Measurements from ENCODE around the gene ZNF775.

ZNF775 gene

GRCh38 chr7:150351587-150352194 lies 27.4 kb upstream of the ZNF775 start:
- H3K4me2 ChIP-seq (ENCODE audit: insufficient read depth, low read length) = no peak overlapping the region
- H2AFZ ChIP-seq (ENCODE audit: low read depth, low read length) = no peak overlapping the region
- H3K9me3 ChIP-seq (ENCODE audit: insufficient read depth, low read length, severe bottlenecking) = no peaks in the 10 kb centered on the region
- peaks cover 3% of the 10 kb centered on the region for H3K79me2 ChIP-seq (ENCODE audit: insufficient read depth, low read length)
- no peak for TF ChIP-seq CTCF (IDR thresholded peaks at IDR 0.05; ENCODE audit: borderline replicate concordance, extremely low read depth, low read length, poor library complexity, severe bottlenecking)
- no peak for TF ChIP-seq EZH2 (IDR thresholded peaks at IDR 0.05; ENCODE audit: borderline replicate concordance, low read depth, low read length, severe bottlenecking)
- no peaks in the 10 kb centered on the region for H3K27me3 ChIP-seq (ENCODE audit: insufficient read depth, low read length, poor library complexity)
- peaks cover 16% of the 10 kb centered on the region for H3K4me1 ChIP-seq (ENCODE audit: insufficient read depth, low read length)
- no peak overlapping the region for H3K9ac ChIP-seq (ENCODE audit: low read depth, low read length)
- H3K4me3 ChIP-seq (ENCODE audit: low read depth in 1 of 2, low read length in 2 of 2) = no peak overlapping the region
- ATAC-seq (ENCODE audit: insufficient read depth, low read depth) (peak; percentile 58; the same call in 2 of the 3 replicates), DNase-seq (no peak)
- no peaks in the 10 kb centered on the region; the same call in 1 of the 2 replicates for H4K20me1 ChIP-seq (ENCODE audit: insufficient read depth, low read length)
- no peak overlapping the region for H3K27ac ChIP-seq (ENCODE audit: low read length)
- no peaks in the 10 kb centered on the region for H3K36me3 ChIP-seq (ENCODE audit: insufficient read depth, low read length)

GRCh38 chr7:150355666-150356059 lies 23.5 kb upstream of the ZNF775 start:
- Histone ChIP-seq H3K4me1 (ENCODE audit: insufficient read depth, low read length) (peaks cover 55% of the 10 kb centered on the region), H2AFZ (ENCODE audit: low read depth, low read length) (no peak overlapping the region), H3K79me2 (ENCODE audit: insufficient read depth, low read length) (peaks cover 21% of the 10 kb centered on the region), H3K27ac (ENCODE audit: low read length) (peak overlapping the region; percentile 90), H3K9ac (ENCODE audit: low read depth, low read length) (no peak overlapping the region), H4K20me1 (ENCODE audit: insufficient read depth, low read length) (no peaks in the 10 kb centered on the region), H3K9me3 (ENCODE audit: insufficient read depth, low read length, severe bottlenecking) (no peaks in the 10 kb centered on the region), H3K36me3 (ENCODE audit: insufficient read depth, low read length) (no peaks in the 10 kb centered on the region), H3K4me2 (ENCODE audit: insufficient read depth, low read length) (no peak overlapping the region), H3K27me3 (ENCODE audit: insufficient read depth, low read length, poor library complexity) (no peaks in the 10 kb centered on the region), H3K4me3 (ENCODE audit: low read depth in 1 of 2, low read length in 2 of 2) (no peak overlapping the region)
- TF ChIP-seq EZH2 (IDR thresholded peaks at IDR 0.05; ENCODE audit: borderline replicate concordance, low read depth, low read length, severe bottlenecking) (no peak), CTCF (IDR thresholded peaks at IDR 0.05; ENCODE audit: borderline replicate concordance, extremely low read depth, low read length, poor library complexity, severe bottlenecking) (no peak)
- DNase-seq (no peak), ATAC-seq (ENCODE audit: insufficient read depth, low read depth) (no peak)

GRCh38 chr7:150356265-150356897 lies 22.7 kb upstream of the ZNF775 start:
- Histone ChIP-seq H3K36me3 (ENCODE audit: insufficient read depth, low read length) (no peaks in the 10 kb centered on the region), H3K4me1 (ENCODE audit: insufficient read depth, low read length) (peaks cover 62% of the 10 kb centered on the region), H2AFZ (ENCODE audit: low read depth, low read length) (no peak overlapping the region), H3K9ac (ENCODE audit: low read depth, low read length) (peak overlapping the region; percentile 43), H3K79me2 (ENCODE audit: insufficient read depth, low read length) (peaks cover 28% of the 10 kb centered on the region), H3K4me2 (ENCODE audit: insufficient read depth, low read length) (peak overlapping the region; percentile 65), H3K27me3 (ENCODE audit: insufficient read depth, low read length, poor library complexity) (no peaks in the 10 kb centered on the region), H4K20me1 (ENCODE audit: insufficient read depth, low read length) (no peaks in the 10 kb centered on the region), H3K9me3 (ENCODE audit: insufficient read depth, low read length, severe bottlenecking) (no peaks in the 10 kb centered on the region), H3K4me3 (ENCODE audit: low read depth in 1 of 2, low read length in 2 of 2) (peak overlapping the region in 1 of 2 experiments; percentile 37; a peak in 1 of 4 replicates), H3K27ac (ENCODE audit: low read length) (peak overlapping the region; percentile 90)
- peak; percentile 57 for DNase-seq
- ATAC-seq (ENCODE audit: insufficient read depth, low read depth) = no peak
- no peak for TF ChIP-seq EZH2 (IDR thresholded peaks at IDR 0.05; ENCODE audit: borderline replicate concordance, low read depth, low read length, severe bottlenecking)
- peak; percentile 78 for TF ChIP-seq CTCF (IDR thresholded peaks at IDR 0.05; ENCODE audit: borderline replicate concordance, extremely low read depth, low read length, poor library complexity, severe bottlenecking)

Measured in DND-41 (cell line).